Fibroblast of pulmonary artery (primary cell): ENCODE results near the gene SEL1L2.

ENCODE experiments used
- DNase-seq: peaks from one replicate; pipeline ENCODE4 v3.0.0-alpha.2; 2010; ENCODE audit warnings: low read depth
- H3K4me3 ChIP-seq: replicated peaks from 2 replicates; pipeline ENCODE4 v1.5.1; 2011; ENCODE audit warnings: low read depth, mild to moderate bottlenecking, control low read depth, low read length, moderate library complexity
- TF ChIP-seq, protein P1 (sequence below): IDR thresholded peaks from 2 replicates; pipeline ENCODE4 v1.5.1; 2011; ENCODE audit warnings: mild to moderate bottlenecking, control low read depth, low read length, inconsistent platforms; ENCODE audit errors: missing control alignments

SEL1L2 gene

DNA sequence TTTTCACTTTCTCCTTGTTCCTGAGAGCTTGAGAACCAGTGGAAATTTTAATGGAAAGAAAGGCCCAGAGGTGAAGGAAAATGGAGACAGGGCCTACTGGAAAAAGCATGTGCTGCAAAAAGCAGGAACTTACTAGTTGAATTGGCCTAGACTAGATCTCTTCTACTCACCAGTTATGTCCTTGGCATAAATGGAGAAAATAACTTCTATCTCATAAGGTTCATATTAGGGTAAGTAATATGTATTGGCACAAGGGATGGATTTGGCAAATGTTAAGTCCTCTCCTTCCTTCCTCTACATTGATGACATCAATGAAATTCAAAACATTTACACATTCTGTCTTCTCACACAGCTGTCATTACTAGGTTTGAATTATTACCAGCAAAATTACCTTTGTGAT, 131.5 kb downstream of the SEL1L2 start:
- TF ChIP-seq, protein P1, sequence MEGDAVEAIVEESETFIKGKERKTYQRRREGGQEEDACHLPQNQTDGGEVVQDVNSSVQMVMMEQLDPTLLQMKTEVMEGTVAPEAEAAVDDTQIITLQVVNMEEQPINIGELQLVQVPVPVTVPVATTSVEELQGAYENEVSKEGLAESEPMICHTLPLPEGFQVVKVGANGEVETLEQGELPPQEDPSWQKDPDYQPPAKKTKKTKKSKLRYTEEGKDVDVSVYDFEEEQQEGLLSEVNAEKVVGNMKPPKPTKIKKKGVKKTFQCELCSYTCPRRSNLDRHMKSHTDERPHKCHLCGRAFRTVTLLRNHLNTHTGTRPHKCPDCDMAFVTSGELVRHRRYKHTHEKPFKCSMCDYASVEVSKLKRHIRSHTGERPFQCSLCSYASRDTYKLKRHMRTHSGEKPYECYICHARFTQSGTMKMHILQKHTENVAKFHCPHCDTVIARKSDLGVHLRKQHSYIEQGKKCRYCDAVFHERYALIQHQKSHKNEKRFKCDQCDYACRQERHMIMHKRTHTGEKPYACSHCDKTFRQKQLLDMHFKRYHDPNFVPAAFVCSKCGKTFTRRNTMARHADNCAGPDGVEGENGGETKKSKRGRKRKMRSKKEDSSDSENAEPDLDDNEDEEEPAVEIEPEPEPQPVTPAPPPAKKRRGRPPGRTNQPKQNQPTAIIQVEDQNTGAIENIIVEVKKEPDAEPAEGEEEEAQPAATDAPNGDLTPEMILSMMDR, result no peak
- no peak overlapping the region for H3K4me3 ChIP-seq
- DNase-seq, result no peak

DNA sequence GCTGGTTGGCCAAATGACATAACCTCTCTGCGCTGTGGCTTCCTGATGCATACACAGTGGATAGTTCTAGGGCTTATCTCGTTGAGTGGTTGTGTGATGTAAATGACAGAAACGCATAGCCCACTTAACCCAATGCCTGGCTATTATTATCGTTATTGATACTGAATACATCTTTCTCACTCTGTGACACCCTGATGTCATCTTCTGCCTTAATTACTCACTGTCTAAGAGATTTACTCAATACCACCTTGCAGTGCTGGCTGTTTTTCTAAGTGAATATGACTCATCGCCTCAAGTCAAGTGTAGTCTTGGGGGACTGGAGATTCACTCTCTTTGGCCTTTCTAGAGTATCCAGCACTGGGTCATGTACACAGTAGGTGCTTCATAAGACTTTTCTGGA, 132.0 kb downstream of the SEL1L2 start:
- H3K4me3 ChIP-seq, result no peak overlapping the region
- no peak for DNase-seq
- TF ChIP-seq, protein P1, result no peak

DNA sequence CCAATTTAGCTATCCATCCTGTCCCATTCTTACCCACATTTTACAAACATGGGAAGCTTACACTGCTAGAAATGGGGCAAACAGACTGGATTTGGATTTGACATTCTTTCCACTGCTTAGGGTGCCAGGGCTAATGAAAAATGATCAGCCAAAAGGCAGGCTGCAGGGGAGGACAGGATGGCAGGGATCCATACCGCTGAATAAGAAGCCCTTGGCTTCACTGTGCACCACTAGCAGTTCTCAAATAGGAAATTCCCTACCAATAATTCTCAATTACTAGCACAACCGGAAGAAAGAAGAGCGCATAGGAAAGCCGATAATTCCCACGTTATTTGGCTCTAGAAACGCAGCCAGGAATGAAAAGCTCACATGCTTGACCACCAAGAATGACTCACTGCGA, 132.5 kb downstream of the SEL1L2 start:
- no peak overlapping the region for H3K4me3 ChIP-seq
- TF ChIP-seq, protein P1, result no peak
- DNase-seq, result no peak

DNA sequence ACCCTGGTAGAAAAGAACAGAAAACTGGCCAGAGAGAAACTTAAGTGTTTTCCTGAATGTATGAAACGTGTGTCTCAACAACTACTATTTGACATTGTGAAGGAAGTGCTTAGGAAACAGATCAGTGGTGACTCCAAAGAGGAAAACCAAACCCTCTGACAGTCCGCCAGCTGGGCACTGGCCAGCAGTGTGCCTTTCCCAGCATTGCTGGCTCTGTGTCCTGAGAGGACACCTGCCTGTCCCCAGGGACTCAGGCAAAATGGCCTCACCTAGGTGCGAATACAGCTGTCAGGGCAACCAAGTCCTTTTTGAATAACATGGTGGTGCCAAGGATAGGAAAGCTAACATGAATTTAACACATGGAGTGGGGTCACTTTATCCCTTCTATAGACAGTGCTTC, 133.1 kb downstream of the SEL1L2 start:
- no peak for DNase-seq
- no peak overlapping the region for H3K4me3 ChIP-seq
- TF ChIP-seq, protein P1, result no peak

DNA sequence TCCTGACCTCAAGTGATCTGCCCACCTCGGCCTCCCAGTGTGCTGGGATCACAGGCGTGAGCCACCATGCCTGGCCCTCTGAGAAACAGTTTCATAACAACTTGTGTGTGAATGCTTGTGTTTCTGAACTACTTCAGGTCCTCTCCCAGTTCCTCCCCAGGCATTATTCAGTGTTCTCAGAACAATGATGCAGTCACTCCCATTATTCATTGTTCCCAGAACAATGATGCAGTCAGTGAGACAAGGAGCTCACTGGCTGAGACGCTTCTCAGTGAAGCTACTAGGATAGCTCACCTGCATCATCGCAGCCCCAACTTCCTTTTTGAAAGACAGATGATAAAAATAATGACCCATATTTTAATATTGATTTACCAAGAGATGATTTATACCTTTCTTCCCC, 134.1 kb downstream of the SEL1L2 start:
- H3K4me3 ChIP-seq, result no peak overlapping the region
- TF ChIP-seq, protein P1, result no peak
- DNase-seq, result no peak

DNA sequence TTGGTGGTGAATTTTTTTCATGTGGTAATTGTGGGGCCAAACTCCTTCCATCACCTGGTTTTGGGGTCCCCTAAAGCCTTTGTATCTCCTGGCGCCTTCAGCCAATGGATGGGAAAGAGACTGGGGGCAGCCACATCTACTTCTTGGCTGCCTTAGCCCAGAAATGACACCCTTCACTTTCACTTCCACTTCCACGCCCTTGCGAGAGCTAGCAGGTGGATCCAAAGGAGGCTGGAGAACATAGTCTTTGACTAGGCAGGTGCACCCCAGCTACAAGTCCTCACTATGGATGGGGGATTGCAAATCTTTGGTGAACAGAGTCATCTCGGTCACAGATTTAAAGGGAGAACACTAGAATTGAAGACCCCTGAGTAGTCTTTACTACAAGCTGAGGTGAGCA, 134.8 kb downstream of the SEL1L2 start:
- no peak for DNase-seq
- TF ChIP-seq, protein P1, result no peak
- no peak overlapping the region for H3K4me3 ChIP-seq

DNA sequence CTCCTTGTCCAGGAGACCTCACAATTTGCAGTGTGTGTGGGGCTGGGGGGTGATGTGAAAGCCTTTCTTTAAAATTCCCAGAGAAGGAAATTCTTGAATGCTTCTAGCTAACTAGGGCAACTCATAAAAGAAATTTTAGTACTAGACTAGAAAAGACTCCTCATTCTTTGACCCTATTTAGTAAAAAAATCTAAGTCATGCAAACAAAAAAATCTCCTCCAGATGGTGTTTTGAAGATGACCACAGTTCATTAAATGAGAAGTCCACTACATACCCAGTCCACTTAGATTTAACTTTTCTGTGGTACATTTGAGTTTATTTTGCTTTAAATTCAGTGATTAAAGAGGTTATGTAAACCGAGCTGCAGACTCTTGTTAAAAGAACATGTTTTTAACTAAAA, 138.1 kb downstream of the SEL1L2 start:
- TF ChIP-seq, protein P1, result no peak
- no peak for DNase-seq
- H3K4me3 ChIP-seq, result no peak overlapping the region
